ENCODE measurements around the gene BZW2.

Gene BZW2

DNA sequence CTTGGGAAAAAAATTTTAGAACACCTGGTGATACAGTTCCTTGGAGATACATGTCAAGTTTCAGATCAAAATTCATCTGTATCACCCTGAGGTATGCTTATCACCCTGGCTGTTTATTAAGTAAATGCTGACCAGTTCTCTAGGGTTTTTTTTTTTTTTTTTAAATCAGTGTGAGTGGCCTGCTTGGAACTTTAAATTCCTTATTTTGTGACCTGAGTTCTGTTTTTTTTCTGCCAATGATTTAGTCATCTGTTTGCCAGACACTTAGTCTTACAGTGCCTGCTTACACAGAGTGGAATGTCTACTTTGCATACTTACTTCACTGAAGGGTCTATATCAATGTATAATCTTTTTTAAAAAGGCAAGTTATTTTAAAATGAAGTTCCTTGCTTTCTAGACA is 109.4 kb downstream of the BZW2 start:
- no peak for DNase-seq

Measured in NCI-H187 (cell line).